ENCODE measurements around the gene HIVEP3. TPM values are rescaled to one million over a fixed set of nuclear protein-coding genes. Genes with fewer than 3 reads are reported as not detected.

Gene HIVEP3
- total and polyA plus RNA-seq, 8 donors = 1.8 to 65.3 (median 3.8) TPM

- TF ChIP-seq POLR2AphosphoS5 (IDR thresholded peaks at IDR 0.05) (peak in 1 of 3 donors; percentile 35), POLR2A (IDR thresholded peaks at IDR 0.05) (no peak), EP300 (IDR thresholded peaks at IDR 0.05) (no peak)
- H3K36me3 ChIP-seq = no peaks in the 10 kb centered on the region
- DNase-seq = peak; percentile 63 to 80
- no peaks in the 10 kb centered on the region for H3K9me3 ChIP-seq
- peak overlapping the region in 3 of 5 donors; percentile 56 to 60 (median 59) for H3K27ac ChIP-seq
- intact Hi-C loops (cut with DNase I; ENCODE audit: low total_unique reads) = no loop called here
- H3K4me1 ChIP-seq = peaks cover 0 to 36% (median 2%) of the 10 kb centered on the region in 4 donors
- H3K27me3 ChIP-seq = no peaks in the 10 kb centered on the region
- H3K4me3 ChIP-seq = no peak overlapping the region
- WGBS, 5 donors = 45 to 77% (median 61%) methylated on average over 13 to 21 of the region's 21 CpGs
Measured at GRCh38 chr1:41739061-41739955, 179.4 kb downstream of the HIVEP3 start.

GRCh38 chr1:41738475-41738874 is 180.2 kb downstream of the HIVEP3 start:
- WGBS, 5 donors = 82 to 93% (median 88%) methylated on average over 2 of the region's 2 CpGs
- H3K4me1 ChIP-seq = peaks cover 0 to 36% (median 2%) of the 10 kb centered on the region in 4 donors
- H3K27ac ChIP-seq = peak overlapping the region in 3 of 5 donors; percentile 56 to 60 (median 59)

DNA sequence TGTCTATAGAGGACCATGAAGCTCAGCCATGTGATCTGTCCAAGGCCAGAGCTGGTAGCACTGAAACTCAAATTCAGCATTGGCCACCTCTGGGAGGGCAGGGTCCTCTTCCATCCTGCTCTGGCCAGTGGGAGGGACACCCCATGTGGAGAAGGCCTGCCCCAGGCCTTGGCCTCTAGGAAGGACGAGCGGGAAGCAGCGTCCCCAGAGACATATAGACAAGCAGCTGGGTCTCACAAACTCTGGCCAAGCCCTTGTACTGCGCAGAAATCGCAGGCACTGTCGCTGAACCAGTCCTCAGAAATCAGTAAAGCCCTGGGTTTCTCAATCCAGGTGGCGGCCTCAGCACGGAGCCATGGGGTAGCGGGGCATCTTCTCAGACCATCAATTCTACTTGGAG is 180.7 kb downstream of the HIVEP3 start:
- no peaks in the 10 kb centered on the region for H3K36me3 ChIP-seq
- H3K27me3 ChIP-seq = no peaks in the 10 kb centered on the region
- 93 to 96% (median 95%) methylated on average over 9 of the region's 9 CpGs for WGBS, 5 donors
- H3K9me3 ChIP-seq = no peaks in the 10 kb centered on the region
- intact Hi-C loops (cut with DNase I; ENCODE audit: low total_unique reads) = no loop called here
- H3K27ac ChIP-seq = no peak overlapping the region
- TF ChIP-seq, protein P1, sequence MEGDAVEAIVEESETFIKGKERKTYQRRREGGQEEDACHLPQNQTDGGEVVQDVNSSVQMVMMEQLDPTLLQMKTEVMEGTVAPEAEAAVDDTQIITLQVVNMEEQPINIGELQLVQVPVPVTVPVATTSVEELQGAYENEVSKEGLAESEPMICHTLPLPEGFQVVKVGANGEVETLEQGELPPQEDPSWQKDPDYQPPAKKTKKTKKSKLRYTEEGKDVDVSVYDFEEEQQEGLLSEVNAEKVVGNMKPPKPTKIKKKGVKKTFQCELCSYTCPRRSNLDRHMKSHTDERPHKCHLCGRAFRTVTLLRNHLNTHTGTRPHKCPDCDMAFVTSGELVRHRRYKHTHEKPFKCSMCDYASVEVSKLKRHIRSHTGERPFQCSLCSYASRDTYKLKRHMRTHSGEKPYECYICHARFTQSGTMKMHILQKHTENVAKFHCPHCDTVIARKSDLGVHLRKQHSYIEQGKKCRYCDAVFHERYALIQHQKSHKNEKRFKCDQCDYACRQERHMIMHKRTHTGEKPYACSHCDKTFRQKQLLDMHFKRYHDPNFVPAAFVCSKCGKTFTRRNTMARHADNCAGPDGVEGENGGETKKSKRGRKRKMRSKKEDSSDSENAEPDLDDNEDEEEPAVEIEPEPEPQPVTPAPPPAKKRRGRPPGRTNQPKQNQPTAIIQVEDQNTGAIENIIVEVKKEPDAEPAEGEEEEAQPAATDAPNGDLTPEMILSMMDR (IDR thresholded peaks at IDR 0.05) = no peak
- TF ChIP-seq POLR2AphosphoS5 (IDR thresholded peaks at IDR 0.05) (no peak), POLR2A (IDR thresholded peaks at IDR 0.05) (no peak), EP300 (IDR thresholded peaks at IDR 0.05) (no peak)
- H3K4me3 ChIP-seq = no peak overlapping the region
- DNase-seq = no peak
- H3K4me1 ChIP-seq = peaks cover 0 to 36% (median 2%) of the 10 kb centered on the region in 4 donors

More at GRCh38 chr1:41738475-41738874, 180.2 kb downstream of the HIVEP3 start:
- Histone ChIP-seq H3K36me3 (no peaks in the 10 kb centered on the region), H3K9me3 (no peaks in the 10 kb centered on the region), H3K4me3 (no peak overlapping the region), H3K27me3 (no peaks in the 10 kb centered on the region)
- no peak for DNase-seq
- intact Hi-C loops (cut with DNase I; ENCODE audit: low total_unique reads) = no loop called here
- no peak for TF ChIP-seq POLR2AphosphoS5 (IDR thresholded peaks at IDR 0.05)
- TF ChIP-seq EP300 (IDR thresholded peaks at IDR 0.05) = no peak
- no peak for TF ChIP-seq POLR2A (IDR thresholded peaks at IDR 0.05)
- TF ChIP-seq, protein P1 (IDR thresholded peaks at IDR 0.05) = no peak

- Histone ChIP-seq H3K4me1 (peaks cover 0 to 24% (median 1%) of the 10 kb centered on the region in 4 donors), H3K36me3 (no peaks in the 10 kb centered on the region), H3K27me3 (no peaks in the 10 kb centered on the region), H3K27ac (no peak overlapping the region), H3K9me3 (no peaks in the 10 kb centered on the region), H3K4me3 (no peak overlapping the region)
- TF ChIP-seq, protein P1 (IDR thresholded peaks at IDR 0.05) = no peak
- TF ChIP-seq POLR2AphosphoS5 (IDR thresholded peaks at IDR 0.05) = no peak
- TF ChIP-seq EP300 (IDR thresholded peaks at IDR 0.05) = no peak
- no peak for TF ChIP-seq POLR2A (IDR thresholded peaks at IDR 0.05)
- intact Hi-C loops (cut with DNase I; ENCODE audit: low total_unique reads) = no loop called here
- peak in 1 of 2 donors; percentile 71 for DNase-seq
- 60 to 67% (median 64%) methylated on average over 13 of the region's 13 CpGs for WGBS, 5 donors
Measured at GRCh38 chr1:41735631-41736260, 183.0 kb downstream of the HIVEP3 start.
